GM19043 (cell line): ENCODE measurements around the gene TNFRSF25.

Source experiments
- ATAC-seq: cut with Tn5 transposase; IDR thresholded peaks from one replicate; pipeline ENCODE4 v1.9.1; 2021; ENCODE audit warnings: low read depth; ENCODE audit not compliant: unreplicated experiment

The TNFRSF25 gene

DNA sequence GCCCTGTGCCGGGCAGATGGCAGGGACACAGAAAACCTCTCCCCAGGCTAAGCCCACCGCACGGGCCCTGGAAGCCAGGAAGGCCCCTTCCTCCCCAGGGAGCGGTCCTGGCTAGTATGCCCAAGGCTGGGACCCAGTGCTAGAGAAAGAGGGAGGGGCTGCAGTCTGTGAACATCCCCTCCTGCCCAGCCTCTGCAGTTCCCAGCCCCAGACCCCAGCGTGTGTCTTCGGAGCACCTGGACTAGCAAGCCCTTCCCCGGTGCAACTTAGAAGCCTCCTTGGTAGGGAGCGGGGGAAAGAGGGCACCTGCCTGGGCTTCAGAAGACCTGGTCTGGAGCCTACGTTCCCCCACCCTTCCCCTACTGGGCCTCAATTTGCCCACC lies 23.4 kb upstream of the TNFRSF25 start:
- ATAC-seq, result no peak

DNA sequence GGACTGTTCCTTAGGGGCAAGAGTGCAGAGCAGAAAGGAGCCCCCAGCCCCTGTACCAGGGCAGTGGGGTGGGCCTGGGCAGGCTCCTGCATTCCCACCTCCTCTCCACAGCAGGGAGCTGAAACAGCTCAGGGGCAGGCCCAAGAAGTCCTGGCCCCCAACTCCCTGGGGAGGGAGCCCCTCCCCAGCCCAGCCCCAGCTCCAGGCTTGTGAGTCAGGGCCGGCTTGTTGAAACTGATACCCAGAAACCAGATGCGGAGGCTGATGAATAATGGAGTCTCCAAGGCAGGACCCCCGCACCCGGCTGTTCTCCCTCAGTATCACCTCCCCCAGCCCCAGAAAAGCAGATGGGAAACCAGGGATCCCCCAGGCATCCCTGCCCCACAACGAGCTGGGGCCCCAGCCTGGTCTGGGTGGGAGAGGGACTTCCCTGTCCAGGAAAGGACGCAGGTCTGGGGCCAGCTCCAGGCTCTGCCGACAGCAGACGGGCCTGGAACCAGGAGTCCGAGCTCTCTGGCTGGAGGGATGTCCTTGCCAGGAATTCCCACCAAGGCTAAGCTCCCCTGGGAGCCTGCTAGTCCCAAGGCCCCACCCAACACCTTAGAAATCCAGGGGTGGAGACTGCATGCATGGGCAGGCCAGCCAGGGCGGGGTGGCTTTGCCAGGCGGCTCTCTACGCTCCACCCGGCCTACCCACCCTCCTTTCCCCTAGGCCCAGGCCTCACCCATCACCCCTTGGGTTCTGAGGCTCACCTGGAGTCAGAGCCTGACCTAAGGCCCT lies 22.8 kb upstream of the TNFRSF25 start:
- ATAC-seq, result no peak

DNA sequence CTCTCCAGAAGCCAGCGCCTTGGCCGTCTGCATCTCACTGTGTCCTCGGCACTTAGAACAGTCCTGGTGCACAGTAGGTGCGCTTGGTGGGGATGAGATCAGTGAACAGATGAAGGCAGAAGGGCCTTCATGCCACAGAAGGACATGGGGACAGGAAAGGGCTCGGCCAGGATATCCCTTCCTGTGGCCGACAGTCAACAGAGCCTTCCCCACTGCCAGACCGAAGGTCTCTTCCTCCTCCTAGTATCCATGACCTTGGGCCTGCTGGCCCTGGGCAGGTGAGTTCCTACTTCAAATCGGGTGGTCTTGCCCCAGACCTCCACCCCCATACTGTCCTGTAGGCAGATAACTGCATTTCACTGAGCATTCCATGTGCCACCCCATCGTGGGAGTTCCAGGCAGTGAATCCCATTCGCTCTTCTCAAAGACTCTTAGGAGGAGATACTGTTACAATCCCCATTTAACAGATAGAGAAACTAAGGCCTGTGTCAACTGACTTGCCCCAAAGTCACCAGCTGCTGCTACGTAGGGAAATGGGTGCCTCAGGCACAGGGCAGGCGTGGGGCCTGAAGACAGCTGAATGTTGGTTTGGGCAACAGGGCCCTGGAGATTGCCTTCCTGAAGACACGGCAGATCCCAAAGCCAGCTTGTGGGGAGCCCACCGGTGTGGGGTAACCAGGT lies 22.0 kb upstream of the TNFRSF25 start:
- ATAC-seq, result no peak

DNA sequence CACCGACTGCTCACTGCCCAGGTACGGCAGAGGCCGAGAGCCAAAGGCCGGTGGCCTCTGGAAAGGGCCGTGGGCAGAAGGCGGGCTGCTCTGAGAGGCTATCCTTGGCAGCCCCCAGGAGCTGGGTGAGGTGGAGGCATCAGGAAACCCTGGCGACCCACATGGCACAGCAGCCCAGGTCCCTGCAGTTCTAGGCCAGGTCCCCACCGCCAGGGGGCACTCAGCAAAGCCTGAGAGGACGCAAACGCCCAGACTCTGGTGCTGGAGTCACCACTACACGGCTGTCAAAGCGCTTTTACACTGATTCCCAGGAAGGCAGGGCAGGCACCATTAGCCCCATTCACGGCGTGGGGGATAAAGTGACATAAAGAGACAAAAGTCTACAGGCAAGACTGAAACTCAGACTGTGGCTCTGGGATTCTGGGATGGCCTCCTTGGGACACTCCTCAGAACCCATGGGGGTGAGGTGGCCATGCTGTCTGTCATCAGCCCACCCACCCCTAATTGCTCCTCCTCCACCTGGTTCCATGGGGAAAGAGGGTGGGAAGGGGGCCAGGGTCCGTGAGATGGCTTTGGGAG lies 20.5 kb upstream of the TNFRSF25 start:
- no peak for ATAC-seq

DNA sequence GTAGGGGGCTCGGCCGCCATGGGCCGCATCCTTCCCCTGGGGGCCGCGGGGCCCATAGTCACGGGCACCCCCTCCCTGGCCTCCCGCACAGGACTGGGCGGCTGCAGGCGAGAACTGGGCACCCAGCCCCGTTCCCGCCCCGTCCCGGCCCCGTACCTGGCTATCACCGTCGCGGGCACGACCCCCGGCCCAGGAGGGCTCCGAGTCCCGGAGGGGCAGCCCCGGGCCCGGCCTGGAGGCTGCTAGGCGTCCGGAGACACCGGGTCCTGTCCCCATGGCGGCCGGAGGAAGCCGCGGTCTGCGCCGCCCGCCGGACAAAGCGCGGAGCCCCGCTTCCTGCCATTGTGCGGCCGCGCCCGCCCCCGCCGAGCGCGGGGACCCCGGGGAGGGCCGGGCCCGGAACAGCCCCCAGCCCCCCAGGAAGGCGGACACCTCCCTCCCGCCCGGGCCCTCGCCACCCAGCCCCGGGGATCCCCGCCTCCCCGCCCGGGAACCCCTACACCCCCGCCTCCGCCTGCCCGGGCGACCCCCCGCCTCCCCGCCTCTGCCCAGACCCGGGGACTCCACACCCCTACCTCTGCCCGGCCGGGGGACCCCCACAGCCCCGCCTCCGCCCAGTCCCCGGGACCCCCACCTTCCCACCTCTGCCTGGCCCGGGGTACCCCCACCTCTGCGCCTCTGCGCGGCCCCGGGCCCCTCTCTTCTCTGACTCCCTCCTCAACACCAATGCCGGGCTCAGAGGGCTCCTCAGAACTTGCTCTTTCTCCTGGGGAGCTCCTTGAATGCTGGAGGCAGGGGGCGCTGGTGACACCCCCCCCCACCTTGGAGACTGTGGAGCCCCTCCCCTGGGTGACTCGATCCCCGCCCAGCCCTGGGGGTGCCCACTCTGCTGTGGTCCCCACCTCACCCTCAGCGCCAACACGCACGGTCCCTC lies 19.5 kb upstream of the TNFRSF25 start:
- no peak for ATAC-seq

DNA sequence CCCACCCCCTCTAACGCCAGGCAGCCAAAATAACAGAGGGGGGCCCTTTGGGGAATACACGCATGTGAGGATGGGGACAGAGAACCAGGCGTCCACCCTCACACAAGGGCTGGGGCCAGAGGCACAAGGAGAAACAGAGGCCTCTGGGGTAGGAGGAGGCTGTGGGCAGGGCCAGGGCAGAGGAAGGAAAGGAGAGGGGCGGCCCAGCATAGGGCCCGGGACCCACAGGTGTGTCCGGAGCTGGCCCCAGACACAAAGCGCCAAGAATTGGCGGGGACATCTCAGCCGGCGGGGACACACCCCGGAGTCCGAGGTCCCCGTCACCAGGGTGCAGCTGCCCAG lies 18.8 kb upstream of the TNFRSF25 start:
- no peak for ATAC-seq

DNA sequence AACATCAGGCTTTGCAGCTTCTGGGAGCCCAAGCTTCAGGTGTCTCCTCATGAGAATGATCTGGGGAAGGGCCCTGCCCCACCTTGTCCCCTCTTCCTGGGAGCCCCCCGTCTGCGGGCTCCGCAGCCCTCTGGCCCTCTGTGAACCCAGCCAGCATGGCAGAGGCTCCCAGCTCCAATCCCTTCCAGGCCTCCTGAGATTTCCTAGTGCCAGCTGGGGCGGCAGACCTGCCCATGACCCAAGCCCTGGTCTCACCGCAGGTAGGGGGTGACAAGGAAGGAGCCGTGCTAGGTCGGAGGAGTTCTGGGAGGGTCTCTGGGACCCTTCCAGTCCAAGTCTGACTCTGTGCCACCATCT lies 17.8 kb upstream of the TNFRSF25 start:
- ATAC-seq, result no peak

DNA sequence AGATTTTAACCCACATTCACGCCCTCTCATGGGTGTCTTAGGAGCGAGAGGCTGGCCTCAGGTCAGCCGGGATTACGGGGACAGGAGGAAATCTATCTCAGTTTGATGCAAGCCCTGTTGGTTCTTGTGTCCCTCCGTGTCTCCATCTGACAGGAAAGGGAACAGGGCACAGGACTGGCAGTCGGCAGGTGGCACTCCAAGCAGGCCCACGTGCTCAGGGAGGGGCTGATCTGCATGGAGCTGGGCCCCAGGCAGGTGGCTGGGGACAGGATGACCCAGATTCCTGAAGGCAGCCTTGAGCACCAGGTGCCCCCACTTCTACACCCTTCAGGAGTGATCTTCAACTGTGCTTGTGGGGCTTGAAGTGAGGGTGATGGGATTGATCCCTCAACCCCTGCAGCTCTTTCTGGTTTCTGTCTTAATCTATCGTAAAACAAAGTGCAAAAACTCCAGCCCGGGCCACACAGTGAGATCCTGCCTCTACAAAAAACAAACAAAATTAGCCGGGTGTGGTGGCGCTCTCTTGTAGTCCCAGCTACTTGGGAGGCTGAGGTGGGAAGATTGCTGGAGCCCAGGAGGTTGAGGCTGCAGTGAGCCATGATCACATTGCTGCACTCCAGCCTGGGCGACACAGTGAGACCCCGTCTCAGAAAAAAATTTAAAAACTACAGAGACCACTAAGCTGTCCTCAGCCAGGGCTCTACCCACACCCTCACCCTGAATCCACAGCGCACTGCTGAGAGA lies 17.2 kb upstream of the TNFRSF25 start:
- ATAC-seq, result no peak

DNA sequence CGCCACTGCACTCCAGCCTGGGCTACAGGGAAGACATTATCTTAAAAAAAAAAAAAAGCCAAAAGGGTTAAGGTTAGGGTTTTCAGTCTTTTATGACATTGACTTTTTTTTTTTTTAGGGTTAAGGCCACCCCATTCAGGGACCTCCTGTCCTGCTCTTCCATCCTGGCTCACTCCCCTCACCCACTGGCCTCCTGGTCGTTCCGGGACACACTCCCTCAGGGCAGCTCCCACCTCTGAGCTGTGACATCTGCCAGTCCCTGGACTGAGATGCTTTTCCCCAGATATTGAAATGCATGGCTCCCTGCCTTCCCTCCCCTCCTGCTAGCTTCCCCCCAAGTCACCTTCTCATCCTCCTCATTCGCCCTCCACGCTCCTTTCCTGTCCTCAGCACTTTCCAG lies 15.8 kb upstream of the TNFRSF25 start:
- no peak for ATAC-seq

DNA sequence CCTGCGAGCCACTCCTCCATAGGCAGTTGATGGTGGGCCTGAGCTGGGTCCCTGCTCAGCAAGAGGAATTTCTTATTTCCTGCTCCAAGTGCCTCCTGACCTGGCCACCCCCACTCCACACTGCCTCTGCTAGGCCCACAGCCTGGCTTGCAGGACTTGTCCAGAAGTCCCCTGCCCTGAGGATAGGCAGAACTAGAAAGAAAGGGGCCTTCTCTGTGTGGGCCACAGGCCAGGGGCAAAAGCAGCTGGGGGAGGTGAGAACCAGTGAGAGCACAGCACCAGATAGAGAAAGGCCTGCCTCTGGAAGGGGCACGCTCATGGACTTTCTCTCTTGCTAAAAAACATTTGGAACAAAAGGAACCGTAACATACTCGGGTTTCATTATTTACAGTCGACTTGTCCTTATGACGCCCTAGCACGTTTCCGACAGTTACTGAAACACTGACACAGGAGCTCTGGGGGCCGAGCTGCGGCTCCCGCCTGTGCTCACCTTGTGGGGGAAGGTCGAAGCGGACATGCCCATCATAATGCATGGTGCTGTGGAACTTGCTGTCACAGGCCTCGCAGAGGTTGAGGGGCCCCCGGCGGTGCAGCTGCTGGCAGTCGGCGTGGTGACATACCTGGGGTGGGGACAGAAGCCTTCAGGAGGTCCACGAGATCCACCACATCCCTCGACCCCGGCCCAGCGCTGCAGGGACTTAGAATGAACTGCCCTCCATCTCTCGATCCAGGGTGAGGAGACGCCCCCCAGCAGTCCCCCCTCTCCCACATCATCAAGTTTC lies 11.3 kb upstream of the TNFRSF25 start:
- ATAC-seq, result no peak

DNA sequence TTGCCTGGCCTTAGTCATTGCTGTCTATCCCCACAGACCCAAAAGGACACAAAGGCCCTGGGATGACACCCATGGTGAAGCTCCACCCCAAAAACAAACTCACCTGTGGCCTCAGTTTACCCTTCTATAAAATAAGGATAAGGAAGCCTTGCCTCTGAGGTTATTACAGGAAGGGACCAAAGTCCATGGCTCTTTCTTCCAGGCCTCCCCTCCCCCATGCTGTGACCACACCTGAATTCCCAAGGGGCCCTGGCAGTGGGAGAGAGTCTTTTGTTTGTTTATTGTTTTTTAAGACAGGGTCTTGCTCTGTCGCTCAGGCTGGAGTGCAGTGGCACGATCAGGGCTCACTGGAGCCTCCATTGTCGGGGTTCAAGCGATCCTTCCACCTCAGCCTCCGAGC lies 10.5 kb upstream of the TNFRSF25 start:
- no peak for ATAC-seq

DNA sequence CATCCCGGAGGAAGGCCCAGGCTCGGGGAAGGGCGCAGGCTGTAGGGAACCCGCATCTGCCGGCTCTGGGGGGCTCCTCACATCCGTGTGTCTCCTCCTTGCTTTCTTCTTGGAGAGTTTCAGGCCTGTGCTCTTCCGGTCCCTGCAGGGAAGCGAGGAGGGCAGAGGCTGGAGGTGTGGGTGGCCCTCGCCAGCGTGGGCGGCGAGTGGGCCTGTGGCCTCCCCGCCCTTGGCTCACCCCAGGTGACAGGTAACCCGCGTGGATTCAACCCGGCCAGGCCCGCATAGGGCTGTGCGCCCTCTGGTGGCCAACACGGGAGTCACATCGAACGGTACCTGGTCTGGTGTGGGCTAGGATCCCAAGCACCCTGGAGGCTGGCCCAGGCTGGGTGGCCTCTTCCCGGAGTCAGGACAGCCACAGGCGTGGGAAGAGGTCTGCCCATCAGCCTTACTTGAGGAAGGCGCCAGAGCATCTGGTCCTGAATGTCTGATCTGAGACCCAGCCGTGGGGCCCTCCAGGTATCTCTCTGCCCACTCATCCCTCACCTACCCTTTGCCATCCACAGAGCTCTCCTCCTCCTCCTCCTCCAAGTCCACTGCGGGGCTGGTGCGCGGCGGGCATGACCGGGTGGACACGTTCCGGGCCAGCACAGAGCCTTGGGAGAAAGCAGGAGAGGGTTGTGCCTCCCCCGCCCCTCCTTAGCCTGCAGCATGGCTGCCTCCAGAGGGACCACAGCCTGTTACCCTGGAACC lies 9.6 kb upstream of the TNFRSF25 start:
- ATAC-seq, result no peak

DNA sequence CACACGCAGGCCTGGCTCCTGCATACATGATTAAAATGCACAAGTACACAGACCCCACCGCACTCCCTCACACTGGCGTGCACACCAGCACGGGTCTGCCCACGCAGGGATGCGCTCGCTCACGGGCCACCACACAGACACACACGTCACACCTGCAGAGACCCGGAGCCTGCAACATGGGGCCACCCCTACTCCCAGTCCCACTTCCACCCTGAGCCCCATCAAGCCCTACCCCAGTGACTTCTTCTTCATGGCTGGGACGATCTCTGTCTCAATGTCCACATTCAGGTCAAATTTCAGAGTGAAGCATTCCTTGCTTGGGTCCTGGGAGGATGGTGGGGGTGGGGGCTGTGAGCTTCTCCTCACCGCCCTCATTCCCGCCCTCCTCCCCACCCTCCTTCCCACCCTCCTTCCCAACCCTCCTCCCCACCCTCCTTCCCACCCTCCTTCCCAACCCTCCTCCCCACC lies 8.9 kb upstream of the TNFRSF25 start:
- ATAC-seq, result no peak

DNA sequence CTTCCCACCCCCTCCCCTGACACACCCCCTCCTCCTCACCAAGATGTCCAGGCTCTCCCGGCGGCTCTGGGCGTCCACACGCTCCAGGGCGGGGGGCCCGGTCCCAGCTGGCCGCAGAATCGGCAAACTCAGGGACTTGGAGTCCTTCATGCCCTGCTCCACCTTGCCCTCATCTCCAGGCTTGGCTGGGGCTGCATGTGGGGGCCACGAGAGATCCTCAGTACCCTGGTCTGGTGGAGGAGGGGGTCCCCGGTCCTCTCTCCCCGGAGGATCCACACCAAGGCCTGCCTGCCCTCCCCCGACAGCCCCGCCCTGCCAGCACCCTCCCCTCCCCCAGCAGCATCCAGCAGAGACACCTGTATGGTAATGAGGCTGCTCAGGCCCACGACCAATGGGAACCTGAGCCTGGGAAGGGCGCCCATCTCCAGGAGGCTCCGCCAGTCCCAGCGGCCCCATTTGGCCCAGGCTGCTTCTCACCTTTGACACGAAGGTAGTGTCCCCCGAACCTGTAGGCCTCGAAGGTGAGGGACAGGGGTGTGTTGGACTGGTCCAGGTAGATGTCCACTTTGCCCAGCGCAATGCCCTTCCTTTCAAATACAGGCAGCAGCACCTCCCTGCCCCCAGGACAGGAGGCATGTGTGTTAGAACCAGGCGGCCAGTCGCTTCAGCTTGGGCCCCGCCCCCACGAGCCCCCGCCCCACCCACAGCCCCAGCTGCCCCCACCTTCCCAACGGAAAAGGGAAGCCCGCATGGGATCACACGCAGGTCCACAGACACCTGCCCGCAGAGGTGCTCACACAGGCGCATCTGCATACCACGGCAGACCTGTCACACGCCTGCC lies 8.2 kb upstream of the TNFRSF25 start:
- ATAC-seq, result no peak

DNA sequence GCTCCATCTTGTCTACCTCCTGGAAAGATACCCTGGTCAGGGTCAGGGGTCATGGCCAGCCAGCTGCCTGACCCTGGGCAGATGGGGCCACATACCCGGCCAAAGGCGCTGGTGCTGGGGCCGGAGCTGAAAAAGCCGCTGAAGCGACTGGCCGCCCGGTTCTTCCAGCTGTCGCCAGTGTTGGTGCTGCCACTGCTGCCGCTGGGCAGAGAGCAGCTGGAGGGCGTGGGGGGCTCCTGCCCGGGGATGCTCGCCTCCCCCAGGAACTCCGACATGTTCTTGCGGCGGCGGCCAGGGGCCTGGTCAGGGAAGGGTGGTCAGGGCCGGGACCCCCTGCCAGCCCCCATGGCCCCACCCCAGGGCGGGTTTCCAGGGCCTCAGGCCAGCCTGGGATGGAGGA lies 7.2 kb upstream of the TNFRSF25 start:
- no peak for ATAC-seq

DNA sequence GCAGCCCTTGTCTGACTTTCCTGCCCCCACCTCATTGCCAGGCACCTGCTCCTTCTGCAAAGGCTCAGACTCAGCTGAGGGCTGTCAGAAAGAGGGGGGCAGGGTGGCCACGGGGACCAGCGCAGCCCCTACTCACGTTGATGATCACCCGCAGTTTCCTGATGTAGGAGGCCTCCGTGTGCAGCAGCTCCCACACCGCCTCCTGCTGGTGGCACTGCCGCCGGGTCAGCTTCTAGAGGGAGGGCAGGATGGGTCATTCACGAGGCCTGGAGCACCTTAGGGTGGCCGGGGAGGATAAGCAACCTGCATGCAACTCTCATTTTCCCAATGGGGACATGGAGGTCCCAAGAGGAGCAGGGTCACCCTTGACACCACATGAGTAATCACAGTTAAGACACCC lies 6.4 kb upstream of the TNFRSF25 start:
- no peak for ATAC-seq

DNA sequence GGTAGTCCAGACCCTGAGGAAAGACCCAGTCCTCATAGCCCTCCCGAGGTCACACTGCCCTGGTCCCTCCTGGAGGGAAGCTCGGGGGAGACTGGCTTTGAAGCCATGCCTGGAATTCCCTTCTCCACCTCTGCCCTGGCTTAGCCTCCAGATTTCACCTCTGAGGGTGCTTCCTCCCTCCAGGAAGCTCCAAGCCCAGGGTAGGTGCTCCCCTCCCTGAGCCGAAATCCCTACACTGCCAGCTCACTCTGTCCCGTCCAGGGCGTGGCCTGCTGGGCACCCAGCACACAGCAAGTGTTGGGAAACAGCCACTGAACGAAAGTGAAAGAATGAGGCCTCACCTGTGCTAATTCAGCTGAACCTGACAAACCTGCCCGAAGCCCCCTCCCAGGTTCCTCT lies 6.0 kb upstream of the TNFRSF25 start:
- no peak for ATAC-seq
